ENCODE results near the gene HCRT. TPM values are rescaled to one million over a fixed set of nuclear protein-coding genes. Genes with fewer than 3 reads are reported as not detected.

HCRT gene
- total and polyA plus RNA-seq, 2 donors (not counting 1 experiment from before 2014, with no cell fraction given), result not detected

GRCh38 chr17:42135664-42136653 lies 49.3 kb downstream of the HCRT start:
- no peak for DNase-seq

More at GRCh38 chr17:42135664-42136653, 49.3 kb downstream of the HCRT start:
- Mint-ChIP-seq H3K4me3 (no peak overlapping the region), H3K27ac (peak overlapping the region; percentile 82), H3K4me1 (peaks cover 62% of the 10 kb centered on the region), H3K9me3 (ENCODE audit: insufficient read depth) (no peaks in the 10 kb centered on the region), H3K27me3 (no peaks in the 10 kb centered on the region)
- no peak overlapping the region for H3K9ac ChIP-seq (ENCODE audit: low read length)
- TF ChIP-seq, protein P1, sequence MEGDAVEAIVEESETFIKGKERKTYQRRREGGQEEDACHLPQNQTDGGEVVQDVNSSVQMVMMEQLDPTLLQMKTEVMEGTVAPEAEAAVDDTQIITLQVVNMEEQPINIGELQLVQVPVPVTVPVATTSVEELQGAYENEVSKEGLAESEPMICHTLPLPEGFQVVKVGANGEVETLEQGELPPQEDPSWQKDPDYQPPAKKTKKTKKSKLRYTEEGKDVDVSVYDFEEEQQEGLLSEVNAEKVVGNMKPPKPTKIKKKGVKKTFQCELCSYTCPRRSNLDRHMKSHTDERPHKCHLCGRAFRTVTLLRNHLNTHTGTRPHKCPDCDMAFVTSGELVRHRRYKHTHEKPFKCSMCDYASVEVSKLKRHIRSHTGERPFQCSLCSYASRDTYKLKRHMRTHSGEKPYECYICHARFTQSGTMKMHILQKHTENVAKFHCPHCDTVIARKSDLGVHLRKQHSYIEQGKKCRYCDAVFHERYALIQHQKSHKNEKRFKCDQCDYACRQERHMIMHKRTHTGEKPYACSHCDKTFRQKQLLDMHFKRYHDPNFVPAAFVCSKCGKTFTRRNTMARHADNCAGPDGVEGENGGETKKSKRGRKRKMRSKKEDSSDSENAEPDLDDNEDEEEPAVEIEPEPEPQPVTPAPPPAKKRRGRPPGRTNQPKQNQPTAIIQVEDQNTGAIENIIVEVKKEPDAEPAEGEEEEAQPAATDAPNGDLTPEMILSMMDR (IDR thresholded peaks at IDR 0.05), result no peak
- TF ChIP-seq EZH2 (IDR thresholded peaks at IDR 0.05; ENCODE audit: borderline replicate concordance, insufficient read depth, low read depth, low read length, poor library complexity, severe bottlenecking), result no peak
- H3K27ac ChIP-seq (ENCODE audit: low read length in 2 of 2), result peak overlapping the region; percentile 19 to 79
- H3K9me3 ChIP-seq (ENCODE audit: control extremely low read depth in 1 of 3, control insufficient read depth in 2 of 3, insufficient read depth in 1 of 3, low read length in 2 of 3), result no peaks in the 10 kb centered on the region
- H3K27me3 ChIP-seq (replicated peaks in 1 of 4; ENCODE audit: control extremely low read depth in 1 of 4, control insufficient read depth in 3 of 4, insufficient read depth in 4 of 4, low read length in 3 of 4), result no peaks in the 10 kb centered on the region
- ChIA-PET POLR2A (interaction anchor here (0.8 to 0.9 kb wide), 2 partner anchors 14 to 119 kb away, joined by 3 to 4 read pairs; partner anchors contain the start of gene DNAJC7), CTCF (interaction anchor here (0.8 to 1.5 kb wide), 4 partner anchors 18 to 178 kb away, joined by 3 to 4 read pairs (median 3); no protein-coding TSS in a partner anchor)
- peak overlapping the region; percentile 48 for H3K4me2 ChIP-seq (replicated peaks; ENCODE audit: low read depth, low read length, poor library complexity, severe bottlenecking)
- no peak overlapping the region for H3K4me3 ChIP-seq (ENCODE audit: control extremely low read depth in 1 of 5, extremely low read depth in 1 of 5, insufficient read depth in 1 of 5, low read depth in 2 of 5, low read length in 4 of 5)
- intact Hi-C loops (cut with micrococcal nuclease), result no loop called here
- no peak for ATAC-seq (ENCODE audit: low read depth)
- peaks cover 0 to 8% of the 10 kb centered on the region in 2 experiments for H3K36me3 ChIP-seq (replicated peaks in 1 of 2; ENCODE audit: control extremely low read depth in 1 of 2, control insufficient read depth in 1 of 2, extremely low read depth in 1 of 2, insufficient read depth in 2 of 2, low read length in 1 of 2)
- WGBS (ENCODE audit: insufficient coverage), result 56% methylated on average over 6 of the region's 15 CpGs
- peaks cover 69% of the 10 kb centered on the region for H4K20me1 ChIP-seq (ENCODE audit: control insufficient read depth, insufficient read depth, low read length, poor library complexity, severe bottlenecking)
- peaks cover 83% of the 10 kb centered on the region for H3K79me2 ChIP-seq (ENCODE audit: control insufficient read depth, insufficient read depth, low read length)
- H3K4me1 ChIP-seq (ENCODE audit: control insufficient read depth in 2 of 2, insufficient read depth in 2 of 2, low read length in 2 of 2), result peaks cover 60 to 65% of the 10 kb centered on the region in 2 donors
- H2AFZ ChIP-seq (ENCODE audit: insufficient read depth, low read depth, low read length, poor library complexity, severe bottlenecking), result no peak overlapping the region

All from B cell (primary cell).